HuH-7.5 (cell line): ENCODE measurements around the gene CCNL2.
"Not testable (repeated sequence)": the region's sequence is repeated elsewhere in the genome, so short reads cannot be mapped to it uniquely, and the experiment has no call there.

Source experiments
- DNase-seq: peaks from one replicate; pipeline ENCODE4 v3.0.0; 2011; ENCODE audit warnings: low spot score

The CCNL2 gene

DNA sequence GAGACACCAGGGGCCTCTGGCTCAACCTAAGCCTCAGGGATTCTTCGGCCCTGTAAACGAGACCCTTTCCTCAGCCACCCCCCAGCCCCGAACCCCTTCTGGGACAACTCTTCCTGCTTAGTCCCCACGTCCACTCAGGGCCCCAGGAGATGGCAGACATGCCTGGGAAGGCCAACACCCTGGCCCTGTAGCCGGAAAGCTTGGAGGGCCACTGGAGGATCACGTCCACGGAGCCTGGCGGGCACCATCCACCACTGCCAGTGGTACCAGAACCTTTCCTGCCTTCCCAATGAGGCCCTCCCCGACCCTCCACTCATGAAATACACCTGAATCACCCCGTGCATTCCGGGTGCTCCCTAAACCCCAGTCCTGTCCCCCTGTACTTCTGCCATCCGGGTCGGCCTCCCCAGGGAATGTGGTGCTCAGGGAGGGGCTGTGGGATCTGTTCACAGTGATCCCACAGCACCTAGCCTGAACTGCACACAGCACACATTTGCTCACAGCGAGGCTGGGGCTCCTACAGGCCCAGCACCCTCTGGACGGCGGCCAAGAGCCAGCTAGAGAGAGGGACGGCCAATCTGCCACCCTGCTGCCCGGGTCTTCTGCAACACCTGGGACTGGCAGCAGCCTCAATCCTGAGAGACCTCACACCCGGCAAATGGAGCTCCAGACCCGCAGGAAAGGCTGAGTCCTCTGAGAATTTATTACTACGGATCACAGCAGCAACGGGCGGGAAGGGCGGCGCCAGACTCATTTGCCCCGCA, 25.9 kb downstream of the CCNL2 start:
- DNase-seq, result no peak

DNA sequence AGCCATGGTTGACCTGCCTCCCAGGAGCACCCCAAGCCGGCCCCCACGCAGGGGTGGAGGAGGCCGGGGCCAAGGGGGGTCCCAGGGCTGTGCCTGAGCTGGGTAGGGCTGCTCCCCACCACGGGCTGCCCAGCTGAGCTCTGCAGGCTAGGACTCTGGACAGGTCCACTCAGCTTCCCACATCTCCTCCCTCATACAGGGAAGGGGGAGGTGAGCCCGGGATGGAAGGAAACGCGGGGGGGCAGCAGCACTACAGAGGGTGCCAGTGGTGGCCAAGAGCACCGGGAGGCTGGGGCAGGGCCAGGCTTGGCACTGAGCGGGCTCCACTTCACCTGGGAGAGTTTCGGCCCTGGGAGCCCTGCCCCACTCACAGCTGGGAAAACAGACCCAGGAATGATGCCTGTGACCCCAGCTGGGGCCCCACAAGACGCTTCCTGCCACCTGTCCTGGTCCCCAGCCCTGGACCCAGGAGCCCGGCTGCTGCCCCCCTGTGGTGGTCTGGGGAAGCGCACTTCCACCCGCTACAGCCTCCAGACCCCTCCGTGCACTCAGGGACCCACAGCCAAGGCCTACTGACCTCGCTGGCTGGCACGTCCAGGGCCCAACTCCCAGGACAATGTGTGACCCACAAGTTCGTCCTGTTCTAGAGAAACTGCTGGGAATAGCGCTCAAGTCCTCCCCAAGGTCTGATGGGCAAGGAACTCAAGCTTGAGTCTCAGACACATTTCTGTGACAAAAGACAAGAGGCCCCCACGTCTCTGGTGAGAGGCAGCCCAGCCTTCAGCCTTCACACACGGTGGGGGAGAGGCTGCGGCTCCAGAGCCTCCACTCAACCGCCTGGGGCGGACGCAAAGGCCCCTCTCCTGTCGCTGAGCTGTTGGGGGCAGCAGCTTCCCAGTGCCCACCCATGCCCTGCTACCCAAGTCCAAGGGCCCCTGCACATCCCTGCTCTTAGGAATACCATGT, 27.1 kb downstream of the CCNL2 start:
- DNase-seq, result peak; percentile 90

DNA sequence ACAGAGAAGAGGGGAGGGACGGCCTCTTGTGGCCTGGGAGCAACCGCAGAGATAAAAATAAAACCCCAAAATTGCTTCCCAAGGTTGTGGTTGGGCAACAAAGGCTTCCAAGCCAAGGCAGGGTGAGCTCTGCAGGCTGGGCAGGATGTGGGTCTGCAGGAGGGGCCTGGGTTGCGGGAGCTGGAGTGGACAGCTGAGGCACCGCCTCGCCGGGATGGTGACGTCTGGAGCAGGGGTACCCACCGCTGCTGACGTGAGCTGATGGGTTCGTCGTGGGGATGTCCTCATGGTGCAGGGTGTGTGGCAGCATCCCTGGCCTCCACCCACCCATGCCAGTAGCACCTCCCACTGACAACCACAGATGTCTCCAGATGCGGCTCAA, 27.8 kb downstream of the CCNL2 start:
- DNase-seq, result no peak

DNA sequence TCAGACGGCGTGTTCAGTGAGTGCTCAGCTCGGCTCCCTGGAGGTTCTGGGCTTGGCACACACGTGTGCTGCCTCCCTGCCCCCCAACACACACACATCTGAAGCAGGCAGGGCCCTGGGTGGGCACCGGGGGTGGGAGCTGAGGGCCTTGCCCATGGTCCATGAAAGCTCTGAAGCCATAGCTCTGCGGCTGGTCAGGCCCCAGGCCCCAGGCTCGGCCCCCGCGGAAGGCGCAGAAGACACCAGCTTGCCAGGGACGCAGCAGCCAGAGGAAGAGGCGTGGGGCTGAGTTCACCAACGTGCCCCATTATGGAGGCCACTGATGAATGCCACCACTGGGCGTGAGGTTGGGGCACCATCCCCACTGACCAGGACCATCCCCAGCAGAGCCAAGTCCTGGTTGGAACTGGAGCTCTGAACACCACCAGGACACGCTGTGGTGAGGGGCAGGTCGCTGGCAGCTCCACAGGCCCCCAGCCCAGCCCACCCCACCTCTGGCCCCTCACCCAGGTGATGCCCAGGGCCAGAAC, 28.3 kb downstream of the CCNL2 start:
- DNase-seq, result no peak

DNA sequence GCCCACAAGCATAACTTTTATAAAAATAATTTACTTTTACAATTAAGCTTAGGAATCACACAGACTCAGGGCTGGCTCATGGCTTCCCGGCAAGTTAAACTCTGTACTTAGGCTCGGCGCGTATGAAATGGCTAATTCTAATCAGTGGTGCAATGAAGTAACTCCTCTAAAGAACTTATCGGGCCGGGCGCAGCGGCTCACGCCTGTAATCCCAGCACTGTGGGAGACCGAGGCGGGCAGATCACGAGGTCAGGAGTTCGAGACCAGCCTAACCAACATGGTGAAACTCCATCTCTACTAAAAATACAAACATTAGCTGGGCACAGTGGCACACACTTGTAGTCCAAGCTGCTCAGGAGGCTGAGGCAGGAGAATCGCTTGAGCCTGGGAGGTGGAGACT, 29.0 kb downstream of the CCNL2 start:
- DNase-seq, result not testable (repeated sequence)

DNA sequence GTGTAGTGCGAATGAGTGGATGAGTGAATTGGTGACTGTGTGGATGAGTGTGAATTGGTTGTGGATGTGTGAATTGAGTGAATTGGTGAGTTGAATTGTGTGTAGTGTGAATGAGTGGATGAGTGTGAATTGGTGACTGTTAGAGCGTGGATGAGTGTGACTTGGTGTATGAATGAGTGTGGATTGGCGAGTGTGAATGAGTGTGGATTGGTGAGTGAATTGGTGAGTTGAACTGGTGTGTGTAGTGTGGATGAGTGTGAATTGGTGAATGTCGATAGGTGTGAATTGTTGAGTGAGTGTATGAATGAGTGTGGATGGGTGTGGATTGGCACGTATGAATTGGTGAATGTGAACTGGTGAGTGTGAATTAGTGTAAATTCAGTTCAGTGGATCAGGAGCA, 31.8 kb downstream of the CCNL2 start:
- DNase-seq, result no peak

DNA sequence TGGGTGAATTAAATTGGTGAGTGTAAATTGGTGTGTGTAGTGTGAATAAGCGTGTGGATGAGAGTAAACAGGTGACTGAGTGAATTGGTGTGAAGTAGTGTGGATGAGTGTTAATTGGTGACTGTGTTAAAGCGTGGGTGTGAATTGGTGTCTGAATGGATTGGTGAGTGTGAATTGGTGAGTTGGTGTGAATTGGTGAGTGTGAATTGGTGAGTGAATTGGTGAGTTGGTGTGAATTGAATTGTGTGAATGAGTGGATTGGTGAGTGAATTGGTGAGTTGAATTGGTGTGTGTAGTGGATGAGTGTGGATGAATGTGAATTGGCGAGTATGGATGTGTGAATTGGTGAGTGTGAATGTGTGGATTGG, 32.5 kb downstream of the CCNL2 start:
- DNase-seq, result no peak

DNA sequence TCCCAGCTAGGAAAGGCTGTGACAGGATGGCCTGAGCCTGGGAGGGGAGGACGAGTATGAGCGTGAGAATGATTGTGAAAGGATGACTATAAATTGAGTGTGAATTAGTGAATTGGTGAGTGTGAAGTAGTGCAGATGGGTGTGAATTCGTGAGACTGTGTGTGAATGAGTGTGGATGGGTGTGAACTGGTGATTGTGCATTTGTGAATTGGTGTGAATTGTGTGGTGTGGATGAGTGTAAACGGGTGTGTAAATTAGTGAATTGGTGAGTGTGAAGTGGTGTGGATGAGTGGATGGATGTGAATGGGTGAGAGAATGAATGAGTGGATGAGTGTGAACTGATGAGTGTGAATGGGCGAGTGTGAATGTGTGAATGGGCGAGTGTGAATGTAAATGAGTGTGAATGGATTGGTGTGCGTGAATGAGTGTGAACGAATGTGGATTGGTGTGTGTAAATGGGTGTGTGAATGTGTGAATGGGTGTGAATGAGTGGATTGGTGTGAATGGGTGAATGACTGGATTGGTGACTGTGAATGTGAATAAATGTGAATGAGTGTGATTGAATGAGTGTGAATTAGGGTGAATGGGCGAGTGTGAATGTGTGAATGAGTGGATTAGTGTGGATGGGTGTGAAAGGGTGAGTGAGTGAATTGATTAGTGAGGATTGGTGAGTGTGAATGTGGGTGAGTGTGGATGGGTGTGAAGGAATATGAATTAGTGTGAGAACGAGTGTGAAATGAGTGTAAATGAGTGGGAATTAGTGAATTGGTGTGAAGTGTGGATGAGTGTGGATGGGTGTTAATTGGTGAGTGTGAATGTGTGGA, 33.0 kb downstream of the CCNL2 start:
- no peak for DNase-seq

DNA sequence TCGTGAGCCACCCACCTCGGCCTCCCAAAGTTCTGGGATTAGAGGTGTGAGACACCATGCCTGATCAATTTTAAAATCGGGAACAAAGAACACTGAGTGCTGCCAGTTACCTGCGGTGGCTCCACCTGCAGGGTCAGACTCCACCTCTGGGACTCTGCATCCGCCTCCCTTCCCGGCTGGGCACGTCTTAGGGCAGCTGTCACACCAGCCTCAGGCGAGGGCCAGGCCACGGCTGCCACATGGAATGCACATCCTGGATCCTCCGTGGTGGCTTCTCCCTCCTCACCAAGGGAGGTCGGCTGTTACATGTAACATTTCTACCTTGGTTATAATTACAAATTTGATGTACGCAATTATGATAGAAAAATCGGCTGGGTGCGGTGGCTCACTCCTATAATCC, 34.9 kb downstream of the CCNL2 start:
- DNase-seq, result no peak

DNA sequence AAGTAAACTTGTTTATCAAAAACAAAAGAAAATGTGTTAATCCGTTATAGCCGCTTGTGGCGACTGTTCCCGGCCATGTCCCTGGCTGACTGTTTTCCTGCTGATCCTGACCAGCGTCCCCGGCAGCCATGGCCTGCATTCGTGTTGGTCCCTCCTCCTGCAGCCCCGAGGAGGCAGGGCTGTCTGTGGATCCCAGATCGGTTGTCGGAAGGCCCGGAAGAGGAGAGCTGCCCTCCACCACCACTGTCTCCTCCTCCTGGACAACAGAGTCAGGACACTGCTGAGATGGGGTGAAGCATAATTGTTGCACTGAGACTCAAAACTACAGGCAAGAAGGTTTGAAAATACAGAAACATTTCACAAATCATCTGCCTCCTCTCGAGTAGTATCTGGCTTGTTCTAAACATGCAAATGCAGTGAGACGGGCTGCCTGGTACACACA, 37.1 kb downstream of the CCNL2 start:
- DNase-seq, result no peak

DNA sequence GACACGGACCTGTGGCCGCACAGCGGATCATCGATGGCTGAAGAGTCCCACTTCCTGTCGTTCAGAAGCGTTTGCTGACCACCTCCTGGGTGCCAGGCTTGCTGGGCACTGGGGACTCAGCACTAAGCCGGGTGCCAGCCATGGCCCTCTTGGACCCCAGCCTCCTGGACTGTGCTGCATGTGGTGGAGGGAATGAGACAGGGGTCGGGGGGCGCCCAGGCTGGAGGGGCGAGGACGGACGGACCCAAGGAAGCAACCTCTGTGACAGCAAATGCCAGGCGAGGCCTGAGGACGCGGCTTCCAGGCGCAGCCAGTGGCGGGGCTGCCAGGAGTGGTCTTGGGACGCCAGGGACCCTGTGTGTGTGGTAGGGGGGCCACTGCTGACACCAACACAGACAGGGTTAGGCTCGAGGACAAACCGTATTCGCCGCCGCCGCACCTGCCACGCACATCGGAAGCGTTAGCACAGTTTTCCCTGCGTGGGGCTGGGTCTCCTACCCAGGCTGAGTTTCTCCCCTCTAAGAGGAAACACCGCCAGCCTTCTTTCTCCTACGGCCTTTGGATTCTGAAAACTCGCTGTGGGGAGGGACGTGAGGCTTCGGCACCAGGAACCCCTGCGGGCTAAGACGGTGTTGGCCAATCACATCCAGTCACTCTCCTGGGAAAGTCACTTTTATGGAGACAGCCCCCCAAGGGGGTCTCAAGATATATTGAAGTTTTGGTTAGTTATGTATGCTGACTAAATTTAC, 37.7 kb downstream of the CCNL2 start:
- DNase-seq, result no peak

DNA sequence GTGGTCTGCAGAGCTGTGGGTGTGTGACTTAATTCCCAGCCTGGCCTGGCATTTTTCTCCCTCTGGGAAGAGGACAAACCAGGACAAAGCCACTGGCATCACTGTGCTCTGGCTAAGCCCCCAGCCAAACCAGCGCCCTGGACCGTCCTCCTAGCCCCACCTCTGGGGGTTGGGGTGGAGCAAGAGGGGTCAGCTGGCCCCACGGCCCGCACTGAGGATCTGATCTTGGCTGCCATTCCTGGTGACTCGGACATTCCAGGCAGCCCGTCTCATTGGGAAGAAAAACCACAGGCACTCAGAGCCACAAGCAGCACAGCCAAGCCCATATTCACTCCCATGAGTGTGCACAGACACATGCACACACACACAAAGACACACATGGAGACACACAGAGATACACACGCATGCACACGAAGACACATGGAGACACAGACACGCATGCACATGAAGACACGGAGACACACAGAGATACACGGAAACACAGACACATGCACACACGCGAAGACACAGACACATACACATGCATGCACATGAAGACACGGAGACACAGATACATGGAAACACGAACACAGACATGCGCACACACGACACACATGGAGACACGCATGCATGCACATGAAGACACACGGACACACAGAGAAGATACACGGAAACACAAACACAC, 38.5 kb downstream of the CCNL2 start:
- peak; percentile 44 for DNase-seq

DNA sequence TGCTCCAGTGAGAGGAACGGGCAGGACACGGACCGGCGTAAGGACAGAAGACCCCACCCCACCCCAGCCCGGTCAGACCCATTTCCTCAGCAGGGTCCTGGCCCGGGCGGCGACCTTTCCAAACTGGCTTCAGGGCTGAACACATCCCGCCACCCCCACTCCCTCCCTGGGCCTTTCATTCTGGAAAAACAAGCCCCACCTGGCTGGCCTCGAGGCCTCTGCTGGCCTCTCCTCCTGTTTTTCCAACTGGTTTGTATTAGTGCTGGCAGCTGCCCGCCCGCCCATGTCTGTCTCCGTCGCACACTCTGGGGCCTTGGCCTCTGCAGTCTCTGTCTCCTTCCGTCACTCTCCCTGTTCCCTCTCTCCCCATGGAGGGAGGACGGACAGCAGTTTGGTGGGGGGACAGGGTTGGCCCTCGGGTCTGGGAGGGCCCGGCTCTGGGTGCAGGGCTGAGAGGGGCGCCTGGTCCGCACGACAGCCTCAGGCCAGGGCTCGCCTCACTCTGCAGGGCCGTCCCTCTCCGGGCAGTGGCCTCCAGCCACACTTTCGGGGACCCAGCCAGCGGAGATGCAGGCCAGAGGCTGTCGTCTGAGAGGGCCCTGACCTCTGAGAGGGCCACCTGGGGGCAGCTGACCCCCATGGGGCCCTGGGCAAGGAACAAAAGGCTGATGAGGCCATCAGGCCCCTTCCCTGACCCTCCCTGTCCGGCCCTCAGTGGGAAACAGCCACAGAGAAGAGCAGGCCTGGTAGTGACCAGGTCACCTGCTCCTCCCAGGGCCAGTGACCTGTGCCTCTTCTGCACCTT, 39.3 kb downstream of the CCNL2 start:
- no peak for DNase-seq

DNA sequence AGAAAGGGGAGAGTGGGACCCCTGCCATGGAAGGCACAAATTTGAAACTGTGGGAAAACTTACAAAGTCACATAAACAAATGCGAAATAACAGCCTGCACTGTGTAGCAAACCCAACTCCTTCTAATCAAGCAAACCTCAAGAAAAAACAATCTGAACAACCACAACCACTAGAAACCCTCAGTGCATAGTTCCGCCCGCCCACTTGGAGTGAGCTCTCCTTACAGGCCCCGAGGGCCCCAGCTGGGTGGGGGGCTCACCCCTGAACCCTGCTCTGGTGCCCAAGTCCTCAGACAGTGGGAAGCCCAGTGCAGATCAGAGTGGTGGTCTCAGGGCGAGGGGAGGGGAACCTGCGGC, 39.8 kb downstream of the CCNL2 start:
- no peak for DNase-seq

DNA sequence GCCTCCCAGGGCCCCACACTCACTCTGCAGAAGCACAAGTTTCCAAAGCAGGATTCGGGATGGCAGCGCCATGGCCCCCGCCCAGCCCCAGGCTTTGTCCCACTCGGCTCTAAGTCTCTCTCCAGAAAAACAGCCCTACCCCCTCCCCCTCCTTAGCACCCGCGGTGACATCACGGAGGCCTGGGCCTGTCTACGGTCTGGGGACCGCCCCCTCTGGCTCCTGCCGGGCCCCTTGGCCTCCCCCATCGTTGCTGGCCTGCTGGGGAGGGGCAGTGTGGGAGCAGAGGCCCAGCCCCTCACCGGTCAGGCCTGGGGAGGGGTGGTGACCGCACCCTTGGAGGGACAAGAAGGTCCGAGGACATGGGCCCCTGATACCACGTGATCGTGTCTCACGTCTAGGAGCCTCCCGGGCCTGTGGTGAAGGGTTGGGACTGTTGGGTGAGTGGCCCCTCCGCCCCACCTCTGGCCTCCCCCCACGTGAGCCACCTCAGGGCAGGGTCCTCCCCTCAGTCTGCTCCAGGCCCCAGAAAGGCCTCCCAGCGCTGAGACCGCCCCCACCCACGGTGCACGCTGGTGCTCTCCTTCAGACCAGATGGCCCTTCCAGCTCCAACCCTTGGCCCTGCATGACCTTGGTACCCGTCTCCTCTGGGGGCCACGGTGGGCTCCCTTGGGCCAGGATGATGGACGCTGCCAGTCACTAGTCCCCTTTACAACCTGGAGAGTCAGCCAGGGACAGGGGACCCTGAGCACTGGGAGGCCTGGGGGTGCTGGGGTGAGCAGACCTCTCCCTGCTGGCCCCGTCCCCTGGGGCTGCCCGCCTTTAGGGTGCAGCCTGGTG, 40.5 kb downstream of the CCNL2 start, which contains the start of gene MXRA8:
Gene MXRA8, minus strand, starts transcription at position 123 of the 839 bp plus-strand sequence. Its CDS starts 51 bp downstream, at position 72.
- no peak for DNase-seq

DNA sequence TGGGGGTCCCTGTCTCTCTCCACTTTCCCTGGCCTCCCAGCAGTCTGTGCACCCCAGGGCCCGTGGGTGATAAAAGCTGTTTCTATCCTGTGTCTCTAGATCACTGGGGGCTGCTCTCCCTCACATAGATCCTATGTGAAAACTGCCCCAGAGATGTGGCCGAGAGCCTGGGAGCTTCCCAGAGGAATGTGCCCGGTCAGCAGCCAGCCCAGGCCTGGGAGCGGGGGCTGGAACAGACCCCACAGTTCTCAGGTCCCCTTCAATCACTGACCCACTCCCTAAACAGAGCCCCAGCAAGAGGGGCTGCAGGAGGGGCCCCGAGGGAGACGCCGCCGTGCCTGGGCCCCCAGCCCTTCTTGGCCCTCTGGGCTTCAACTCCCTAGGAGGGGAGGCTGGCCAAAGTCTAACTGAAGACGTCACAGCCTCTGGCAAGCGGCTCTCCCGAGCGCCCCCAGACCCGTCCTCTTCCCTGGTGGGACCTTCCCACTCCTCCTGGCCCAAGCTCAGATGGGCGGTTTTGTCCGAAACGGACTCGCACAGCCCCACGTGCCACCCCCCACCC, 41.2 kb downstream of the CCNL2 start:
- no peak for DNase-seq

DNA sequence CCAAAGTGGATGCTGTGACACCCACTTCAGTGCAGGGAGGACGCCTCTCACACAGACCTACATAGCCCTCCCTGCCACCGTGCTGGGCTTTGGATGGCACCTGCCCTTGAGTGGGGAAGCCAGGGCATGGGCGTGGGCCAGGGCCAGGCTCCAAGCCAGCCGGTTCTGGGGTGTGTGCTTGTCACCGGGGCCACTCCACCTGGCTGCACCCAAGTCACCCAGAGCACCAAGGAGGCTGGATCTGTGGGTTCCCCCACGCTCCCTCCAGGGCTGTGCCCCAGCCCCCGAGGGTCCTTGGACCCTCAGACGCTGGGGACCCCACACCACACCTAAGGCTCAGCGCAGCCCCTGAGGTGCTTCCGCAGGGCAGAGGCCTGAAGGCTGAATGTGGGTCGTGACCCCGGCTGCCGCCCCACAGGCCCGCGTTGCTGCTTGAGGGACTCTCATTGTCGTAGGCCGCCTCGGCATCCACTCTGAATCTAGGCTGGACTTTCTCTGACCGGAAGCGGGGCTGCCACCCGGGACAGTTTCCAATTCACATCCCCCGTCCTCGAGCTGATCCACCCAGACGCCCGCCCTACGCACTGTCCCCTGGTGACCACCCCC, 42.2 kb downstream of the CCNL2 start:
- DNase-seq, result no peak

DNA sequence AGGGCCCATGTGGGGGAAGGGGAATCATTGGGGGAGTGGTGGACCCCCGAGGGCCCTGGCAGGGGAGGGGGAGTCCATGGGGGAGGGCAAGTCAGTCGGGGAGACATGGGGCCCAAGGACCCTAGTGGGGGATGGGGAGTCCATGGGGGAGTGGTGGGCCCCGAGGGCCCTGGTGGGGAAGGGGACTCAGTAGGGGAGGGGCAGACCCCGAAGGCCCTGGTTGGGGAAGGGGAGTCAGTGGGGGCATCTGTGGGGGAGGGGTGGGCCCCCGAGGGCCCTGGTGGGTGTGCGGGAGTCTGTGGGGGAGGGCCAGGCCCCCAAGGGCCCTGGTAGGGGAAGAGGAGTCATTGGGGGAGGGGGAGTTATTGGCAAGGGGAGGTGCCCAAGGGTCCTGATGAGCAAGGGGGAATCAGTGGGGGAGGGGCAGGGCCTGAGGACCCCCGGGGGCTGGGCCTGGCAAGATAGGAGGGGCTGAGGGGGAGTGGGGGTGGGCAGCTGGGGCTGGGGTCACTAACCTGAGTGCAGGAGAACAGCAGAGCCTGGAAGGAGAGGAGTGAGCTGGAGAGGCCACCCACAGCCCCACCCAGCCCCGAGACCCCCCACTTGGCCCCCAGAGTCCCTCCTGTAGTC, 42.9 kb downstream of the CCNL2 start:
- no peak for DNase-seq
